HCT116 (cell line): ENCODE data around the gene GALK2. TPM values are rescaled to one million over a fixed set of nuclear protein-coding genes. Genes with fewer than 3 reads are reported as not detected.

Experiments
- ATAC-seq: fragments of 200-7000 bp; cut with Tn5 transposase; 2 replicates; pipeline ENCODE4 v1.9.1; 2020; ENCODE audit warnings: mild to moderate bottlenecking, moderate library complexity
- BruUV-seq: library from RNA; stranded (reverse); fragments of 400-500 nt; replicated peaks from 2 replicates; lab custom pipeline; 2021; lab: Mats Ljungman, UMichigan
- CTCF ChIA-PET: fragments of 300-600 bp; sonication (Branson Sonifier 250); formaldehyde crosslinking; loops from one replicate; lab custom pipeline; 2021; ENCODE audit warnings: antibody characterized with exemption; lab: Charles Lee
- POLR2A ChIA-PET: fragments of 300-600, 350-600 bp; sonication (Branson Sonifier 250); formaldehyde crosslinking; loops from one replicate; lab custom pipeline; 2021; ENCODE audit warnings: antibody characterized with exemption; lab: Charles Lee
- RAD21 ChIA-PET, 2 experiments: fragments of 300-600 bp; sonication (Branson Sonifier 250); formaldehyde crosslinking; loops; one replicate each; lab custom pipeline; 2023; ENCODE audit warnings: low total read pairs in 2 of 2; ENCODE audit not compliant: uncharacterized antibody in 2 of 2, unreplicated experiment in 2 of 2, low non-redundant PET in 1 of 2; lab: Charles Lee
- DNase-seq: peaks from one replicate; pipeline ENCODE4 v3.0.0-alpha.2; 2010; ENCODE audit warnings: low read depth, low spot score
- H2AFZ ChIP-seq: fragments of 200-600 bp; shearing (Covaris generic), sonication (generic); 2 replicates; pipeline ENCODE4 v1.6.1; 2017; ENCODE audit warnings: low read depth, mixed run types, mixed read lengths, antibody characterized with exemption, low read length; ENCODE audit not compliant: poor library complexity, severe bottlenecking
- H3K27ac ChIP-seq: 2 replicates; pipeline ENCODE4 v1.5.1; 2012; ENCODE audit warnings: low read depth, low read length
- H3K27me3 ChIP-seq: fragments of 200-600 bp; sonication (generic); 2 replicates; pipeline ENCODE4 v1.6.1; 2016; ENCODE audit warnings: mixed run types, low read length, mixed read lengths; ENCODE audit not compliant: insufficient read depth
- H3K36me3 ChIP-seq, 2 experiments: fragments of 200-500 bp in 1 of 2; fragments of 200-600 bp in 1 of 2; sonication (Bioruptor generic) in 1 of 2; sonication (generic) in 1 of 2; 2 replicates each; pipeline versions ENCODE4 v1.5.1 to v1.6.1; 2014 to 2016; ENCODE audit warnings: low read length in 2 of 2, inconsistent platforms in 1 of 2, mixed read lengths in 1 of 2, mixed run types in 1 of 2; ENCODE audit not compliant: insufficient read depth in 2 of 2, control insufficient read depth in 1 of 2
- H3K4me1 ChIP-seq, 2 experiments: fragments of 200-600 bp in 1 of 2; sonication (generic) in 1 of 2; 2 replicates each; pipeline versions ENCODE4 v1.5.1 to v1.6.1; 2012 to 2017; ENCODE audit warnings: low read length in 2 of 2, inconsistent platforms in 1 of 2, mild to moderate bottlenecking in 1 of 2, mixed read lengths in 1 of 2, mixed run types in 1 of 2, moderate library complexity in 1 of 2; ENCODE audit not compliant: insufficient read depth in 2 of 2, control insufficient read depth in 1 of 2
- H3K4me2 ChIP-seq: fragments of 200-600 bp; sonication (generic); 2 replicates; pipeline ENCODE4 v1.6.1; 2017; ENCODE audit warnings: mixed run types, low read length, mixed read lengths
- H3K4me3 ChIP-seq, 2 experiments: fragments of 200-600 bp in 1 of 2; sonication (generic) in 1 of 2; replicated peaks in 1 of 2; 2 replicates each; pipeline ENCODE4 v1.5.1; 2011 to 2016; ENCODE audit warnings: low read length in 2 of 2, control low read depth in 1 of 2, low read depth in 1 of 2, mild to moderate bottlenecking in 1 of 2, mixed read lengths in 1 of 2, mixed run types in 1 of 2
- H3K79me2 ChIP-seq: fragments of 200-600 bp; sonication (generic); 2 replicates; pipeline ENCODE4 v1.6.1; 2017; ENCODE audit warnings: mild to moderate bottlenecking, mixed run types, low read length, moderate library complexity, mixed read lengths; ENCODE audit not compliant: insufficient read depth
- H3K9ac ChIP-seq: fragments of 200-600 bp; sonication (generic); 2 replicates; pipeline ENCODE4 v1.6.1; 2016; ENCODE audit warnings: low read length, mixed read lengths
- H3K9me2 ChIP-seq: fragments of 200-600 bp; sonication (generic), shearing (Covaris generic); 2 replicates; pipeline ENCODE4 v1.6.1; 2017; ENCODE audit warnings: mixed run types, mild to moderate bottlenecking, moderate library complexity; ENCODE audit not compliant: insufficient read depth
- H3K9me3 ChIP-seq, 2 experiments: fragments of 200-500 bp in 1 of 2; fragments of 200-600 bp in 1 of 2; sonication (Bioruptor generic) in 1 of 2; sonication (generic) in 1 of 2; 2 replicates each; pipeline ENCODE4 v1.6.1; 2014 to 2017; ENCODE audit warnings: low read length in 2 of 2, mixed read lengths in 2 of 2, inconsistent platforms in 1 of 2, low read depth in 1 of 2, mild to moderate bottlenecking in 1 of 2, mixed run types in 1 of 2, moderate library complexity in 1 of 2; ENCODE audit not compliant: control insufficient read depth in 1 of 2, insufficient read depth in 1 of 2
- H4K20me1 ChIP-seq: fragments of 200-600 bp; sonication (generic), shearing (Covaris generic); 2 replicates; pipeline ENCODE4 v1.6.1; 2017; ENCODE audit warnings: mixed run types, mild to moderate bottlenecking, moderate library complexity; ENCODE audit not compliant: insufficient read depth
- CBX3 ChIP-seq: IDR thresholded peaks from 2 replicates; pipeline ENCODE4 v1.6.1; 2012; ENCODE audit warnings: low read depth
- EGR1 ChIP-seq: IDR thresholded peaks from 2 replicates; pipeline ENCODE4 v1.6.1; 2012; ENCODE audit warnings: low read depth
- ELF1 ChIP-seq: IDR thresholded peaks from 2 replicates; pipeline ENCODE4 v1.6.1; 2012; ENCODE audit warnings: low read depth, borderline replicate concordance
- EZH2phosphoT487 ChIP-seq: fragments of 200-600 bp; IDR thresholded peaks from 2 replicates; pipeline ENCODE4 v1.6.1; 2018; ENCODE audit warnings: antibody characterized with exemption, borderline replicate concordance
- FOSL1 ChIP-seq: IDR thresholded peaks from 2 replicates; pipeline ENCODE4 v1.6.1; 2012; ENCODE audit warnings: low read depth
- SIN3A ChIP-seq: IDR thresholded peaks from 2 replicates; pipeline ENCODE4 v1.6.1; 2012; ENCODE audit warnings: low read depth
- SP1 ChIP-seq: IDR thresholded peaks from 2 replicates; pipeline ENCODE4 v1.6.1; 2012; ENCODE audit warnings: low read depth
- ZFX ChIP-seq: fragments of 450-650 bp; IDR thresholded peaks from 2 replicates; pipeline ENCODE4 v1.6.1; 2017
- intact Hi-C: fragments of 100-400 bp; cut with micrococcal nuclease; formaldehyde crosslinking; loops from 2 replicates; pipeline ENCODE4 v1.10.0; 2022
- total RNA-seq: library from RNA; stranded (reverse); gene quantifications from one replicate; pipeline ENCODE4 v1.2.1, GENCODE V29; 2021; ENCODE audit not compliant: unreplicated experiment
- TF ChIP-seq, protein P1 (sequence below): IDR thresholded peaks from 2 replicates; pipeline ENCODE4 v1.6.1; 2012
- TF ChIP-seq, protein P2 (sequence below): IDR thresholded peaks from 2 replicates; pipeline ENCODE4 v1.6.1; 2011; ENCODE audit warnings: mild to moderate bottlenecking, low read length, moderate library complexity; ENCODE audit not compliant: insufficient replicate concordance; ENCODE audit errors: extremely low read depth

Gene GALK2
- total RNA-seq, 1 experiment from 2014 or later, result 18.7 TPM

DNA sequence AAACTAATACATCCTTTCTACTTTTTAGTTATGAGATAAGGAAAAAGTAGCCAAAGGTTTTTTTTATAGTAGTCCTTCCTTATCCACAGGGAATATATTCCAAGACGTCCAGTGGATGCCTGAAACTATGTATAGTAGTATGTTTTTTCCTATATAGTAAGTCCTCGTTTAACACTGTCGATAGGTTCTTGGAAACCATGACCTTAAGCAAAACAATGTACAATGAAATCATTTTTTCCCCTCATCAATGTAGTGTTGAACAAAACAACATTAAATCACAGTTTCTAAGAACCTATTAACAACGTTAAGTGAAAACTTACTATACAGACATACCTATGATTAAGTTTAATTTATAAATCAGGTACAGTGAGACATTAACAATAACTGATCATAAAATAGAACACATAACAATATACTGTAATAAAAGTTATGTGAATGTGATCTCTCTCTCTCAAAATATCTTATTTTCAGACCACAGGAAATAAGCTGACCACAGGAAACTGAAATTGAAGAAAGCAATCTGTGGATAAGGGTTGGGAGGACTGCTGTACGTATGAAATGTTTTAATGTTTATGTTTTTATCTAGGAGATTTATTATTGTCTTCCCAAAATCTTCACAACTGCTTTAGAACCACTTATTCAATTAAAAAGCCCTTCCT is 35.2 kb upstream of the GALK2 start:
- H3K79me2 ChIP-seq, result peaks cover 34% of the 10 kb centered on the region
- no TSS peak for BruUV-seq
- TF ChIP-seq EZH2phosphoT487 (no peak), FOSL1 (no peak), CBX3 (no peak), ELF1 (no peak), SP1 (no peak), ZFX (no peak), SIN3A (no peak), EGR1 (no peak)
- TF ChIP-seq, protein P1, sequence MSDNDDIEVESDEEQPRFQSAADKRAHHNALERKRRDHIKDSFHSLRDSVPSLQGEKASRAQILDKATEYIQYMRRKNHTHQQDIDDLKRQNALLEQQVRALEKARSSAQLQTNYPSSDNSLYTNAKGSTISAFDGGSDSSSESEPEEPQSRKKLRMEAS, result no peak
- TF ChIP-seq, protein P2, sequence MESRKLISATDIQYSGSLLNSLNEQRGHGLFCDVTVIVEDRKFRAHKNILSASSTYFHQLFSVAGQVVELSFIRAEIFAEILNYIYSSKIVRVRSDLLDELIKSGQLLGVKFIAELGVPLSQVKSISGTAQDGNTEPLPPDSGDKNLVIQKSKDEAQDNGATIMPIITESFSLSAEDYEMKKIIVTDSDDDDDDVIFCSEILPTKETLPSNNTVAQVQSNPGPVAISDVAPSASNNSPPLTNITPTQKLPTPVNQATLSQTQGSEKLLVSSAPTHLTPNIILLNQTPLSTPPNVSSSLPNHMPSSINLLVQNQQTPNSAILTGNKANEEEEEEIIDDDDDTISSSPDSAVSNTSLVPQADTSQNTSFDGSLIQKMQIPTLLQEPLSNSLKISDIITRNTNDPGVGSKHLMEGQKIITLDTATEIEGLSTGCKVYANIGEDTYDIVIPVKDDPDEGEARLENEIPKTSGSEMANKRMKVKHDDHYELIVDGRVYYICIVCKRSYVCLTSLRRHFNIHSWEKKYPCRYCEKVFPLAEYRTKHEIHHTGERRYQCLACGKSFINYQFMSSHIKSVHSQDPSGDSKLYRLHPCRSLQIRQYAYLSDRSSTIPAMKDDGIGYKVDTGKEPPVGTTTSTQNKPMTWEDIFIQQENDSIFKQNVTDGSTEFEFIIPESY, result no peak
- peaks cover 47 to 53% of the 10 kb centered on the region in 2 experiments for H3K36me3 ChIP-seq
- H3K9ac ChIP-seq, result no peak overlapping the region
- CTCF ChIA-PET, result no interaction called here
- intact Hi-C loops, result loop anchor here (5.0 kb wide), 1 partner anchor 88 kb away; the partner anchor contains the start of gene SECISBP2L
- no peak for ATAC-seq
- H3K9me2 ChIP-seq, result no peaks in the 10 kb centered on the region
- no peaks in the 10 kb centered on the region for H3K9me3 ChIP-seq
- no peak overlapping the region for H3K27ac ChIP-seq
- no peaks in the 10 kb centered on the region for H3K27me3 ChIP-seq
- POLR2A ChIA-PET, result no interaction called here
- 0 out of 2 replicates have a peak, but pooled peaks cover 5% of the 10 kb centered on the region for H4K20me1 ChIP-seq
- H3K4me3 ChIP-seq, result no peak overlapping the region
- RAD21 ChIA-PET, result no interaction called here
- no peak for DNase-seq
- H3K4me1 ChIP-seq, result no peaks in the 10 kb centered on the region
- H2AFZ ChIP-seq, result no peak overlapping the region
- no peak overlapping the region for H3K4me2 ChIP-seq
